HG02759 (cell line): ENCODE measurements around the gene DOCK10.
"Not testable (repeated sequence)": the region's sequence is repeated elsewhere in the genome, so short reads cannot be mapped to it uniquely, and the experiment has no call there.

ENCODE experiments used
- ATAC-seq: cut with Tn5 transposase; IDR thresholded peaks from one replicate; pipeline ENCODE4 v1.9.1; 2021; ENCODE audit warnings: mild to moderate bottlenecking, moderate library complexity; ENCODE audit not compliant: unreplicated experiment

Gene DOCK10

GRCh38 chr2:224925061-224925809 is 117.0 kb downstream of the DOCK10 start:
- ATAC-seq, result no peak

- no peak for ATAC-seq
Measured at GRCh38 chr2:224924631-224925030, 117.6 kb downstream of the DOCK10 start.

- peak; percentile 67 for ATAC-seq
Measured at GRCh38 chr2:224922142-224922727, 120.0 kb downstream of the DOCK10 start.

- ATAC-seq, result no peak
Measured at GRCh38 chr2:224919472-224920110, 122.7 kb downstream of the DOCK10 start.

GRCh38 chr2:224918626-224919471 is 123.4 kb downstream of the DOCK10 start:
- ATAC-seq, result no peak

GRCh38 chr2:224917246-224917645 is 125.0 kb downstream of the DOCK10 start:
- not testable (repeated sequence) for ATAC-seq

- no peak for ATAC-seq
Measured at GRCh38 chr2:224915136-224915535, 127.1 kb downstream of the DOCK10 start.

GRCh38 chr2:224910574-224910925 is 131.7 kb downstream of the DOCK10 start:
- no peak for ATAC-seq

- ATAC-seq, result peak; percentile 70
Measured at GRCh38 chr2:224909885-224910573, 132.2 kb downstream of the DOCK10 start.

- ATAC-seq, result no peak
Measured at GRCh38 chr2:224908818-224909217, 133.4 kb downstream of the DOCK10 start.

- ATAC-seq, result no peak
Measured at GRCh38 chr2:224904381-224904780, 137.9 kb downstream of the DOCK10 start.

GRCh38 chr2:224903621-224904020 is 138.6 kb downstream of the DOCK10 start:
- no peak for ATAC-seq

GRCh38 chr2:224901121-224901676 is 141.1 kb downstream of the DOCK10 start:
- ATAC-seq, result no peak

GRCh38 chr2:224895377-224895776 is 146.9 kb downstream of the DOCK10 start:
- no peak for ATAC-seq

GRCh38 chr2:224894356-224894755 is 147.9 kb downstream of the DOCK10 start:
- peak; percentile 90 for ATAC-seq

- ATAC-seq, result peak; percentile 36
Measured at GRCh38 chr2:224893848-224894247, 148.4 kb downstream of the DOCK10 start.

- ATAC-seq, result no peak
Measured at GRCh38 chr2:224892574-224893204, 149.6 kb downstream of the DOCK10 start.

- ATAC-seq, result no peak
Measured at GRCh38 chr2:224890372-224890771, 151.9 kb downstream of the DOCK10 start.

- no peak for ATAC-seq
Measured at GRCh38 chr2:224887141-224887540, 155.1 kb downstream of the DOCK10 start.
